PFSK-1 (cell line): ENCODE measurements around the gene PURA.

Experiments used
- FOXP2 ChIP-seq: optimal IDR thresholded peaks from 2 replicates; pipeline ENCODE3; 2011; ENCODE audit warnings: borderline replicate concordance, control low read depth, inconsistent platforms; ENCODE audit not compliant: insufficient read depth; ENCODE audit errors: extremely low read length, extremely low read depth
- POLR2AphosphoS5 ChIP-seq: IDR thresholded peaks from 2 replicates; pipeline ENCODE4 v1.6.1; 2012; ENCODE audit warnings: low read depth, mild to moderate bottlenecking, control low read depth, low read length, moderate library complexity
- SIN3A ChIP-seq: IDR thresholded peaks from 2 replicates; pipeline ENCODE4 v1.6.1; 2012; ENCODE audit warnings: mild to moderate bottlenecking, low read length, moderate library complexity, borderline replicate concordance; ENCODE audit not compliant: insufficient read depth

- TF ChIP-seq POLR2AphosphoS5 (no peak), FOXP2 (no peak), SIN3A (no peak)
These were observed 30.8 kb upstream of the PURA start for GRCh38 chr5:140083120-140083519.
